ENCODE data around the gene DIP2C.

Gene DIP2C

GRCh38 chr10:677038-677437 is 12.4 kb downstream of the DIP2C start:
- no peak for DNase-seq (ENCODE audit: low spot score)

GRCh38 chr10:676178-676577 is 13.3 kb downstream of the DIP2C start:
- no peak for DNase-seq (ENCODE audit: low spot score)

GRCh38 chr10:675532-675931 is 13.9 kb downstream of the DIP2C start:
- no peak for DNase-seq (ENCODE audit: low spot score)

- DNase-seq (ENCODE audit: low spot score), result no peak
These were observed 16.0 kb downstream of the DIP2C start for GRCh38 chr10:673492-673891.

- no peak for DNase-seq (ENCODE audit: low spot score)
These were observed 16.5 kb downstream of the DIP2C start for GRCh38 chr10:672992-673391.

- DNase-seq (ENCODE audit: low spot score), result no peak
These were observed 17.3 kb downstream of the DIP2C start for GRCh38 chr10:672203-672602.

- no peak for DNase-seq (ENCODE audit: low spot score)
These were observed 18.5 kb downstream of the DIP2C start for GRCh38 chr10:670990-671389.

GRCh38 chr10:670038-670437 is 19.4 kb downstream of the DIP2C start:
- no peak for DNase-seq (ENCODE audit: low spot score)

GRCh38 chr10:668786-669485 is 20.5 kb downstream of the DIP2C start:
- no peak for DNase-seq (ENCODE audit: low spot score)

GRCh38 chr10:667602-668143 is 21.8 kb downstream of the DIP2C start:
- no peak for DNase-seq (ENCODE audit: low spot score)

- no peak for DNase-seq (ENCODE audit: low spot score)
These were observed 22.4 kb downstream of the DIP2C start for GRCh38 chr10:667096-667495.

GRCh38 chr10:666237-667012 is 23.0 kb downstream of the DIP2C start:
- no peak for DNase-seq (ENCODE audit: low spot score)

- no peak for DNase-seq (ENCODE audit: low spot score)
These were observed 23.8 kb downstream of the DIP2C start for GRCh38 chr10:665579-666091.

GRCh38 chr10:664893-665292 is 24.6 kb downstream of the DIP2C start:
- no peak for DNase-seq (ENCODE audit: low spot score)

- DNase-seq (ENCODE audit: low spot score), result no peak
These were observed 25.2 kb downstream of the DIP2C start for GRCh38 chr10:664301-664700.

- DNase-seq (ENCODE audit: low spot score), result no peak
These were observed 25.6 kb downstream of the DIP2C start for GRCh38 chr10:663831-664251.

GRCh38 chr10:663466-663751 is 26.1 kb downstream of the DIP2C start:
- no peak for DNase-seq (ENCODE audit: low spot score)

GRCh38 chr10:662686-663465 is 26.6 kb downstream of the DIP2C start:
- DNase-seq (ENCODE audit: low spot score), result no peak

GRCh38 chr10:662223-662605 is 27.3 kb downstream of the DIP2C start:
- no peak for DNase-seq (ENCODE audit: low spot score)

GRCh38 chr10:661597-662222 is 27.8 kb downstream of the DIP2C start:
- DNase-seq (ENCODE audit: low spot score), result no peak

GRCh38 chr10:660970-661596 is 28.4 kb downstream of the DIP2C start:
- DNase-seq (ENCODE audit: low spot score), result no peak

Data from germinal center (tissue), 1 donor.